Loucy (cell line): ENCODE results near the gene ADAT1.

ENCODE experiments used
- H2AFZ ChIP-seq: fragments of 200-600 bp; sonication (generic); 2 replicates; pipeline ENCODE4 v1.6.0; 2016; ENCODE audit warnings: antibody characterized with exemption, mild to moderate bottlenecking, low read length, moderate library complexity
- H3F3A ChIP-seq: fragments of 200-600 bp; 2 replicates; pipeline ENCODE4 v1.6.0; 2016; ENCODE audit warnings: antibody characterized with exemption, low read depth, mild to moderate bottlenecking
- H3K27me3 ChIP-seq: fragments of 200-600 bp; sonication (generic); 2 replicates; pipeline ENCODE4 v1.6.1; 2014; ENCODE audit warnings: low read length, mild to moderate bottlenecking; ENCODE audit not compliant: insufficient read depth, poor library complexity, severe bottlenecking
- H3K36me3 ChIP-seq: fragments of 200-600 bp; sonication (generic); 2 replicates; pipeline ENCODE4 v1.6.1; 2016; ENCODE audit warnings: low read length; ENCODE audit not compliant: insufficient read depth
- H3K4me1 ChIP-seq: fragments of 200-600 bp; sonication (generic); 2 replicates; pipeline ENCODE4 v1.5.1; 2014; ENCODE audit warnings: low read length, mild to moderate bottlenecking; ENCODE audit not compliant: insufficient read depth, poor library complexity, severe bottlenecking
- H3K4me2 ChIP-seq: fragments of 200-600 bp; sonication (generic); 2 replicates; pipeline ENCODE4 v1.6.0; 2014; ENCODE audit warnings: antibody characterized with exemption, low read length, low read depth, mild to moderate bottlenecking; ENCODE audit not compliant: poor library complexity, severe bottlenecking
- H3K4me3 ChIP-seq: fragments of 200-600 bp; sonication (generic); 2 replicates; pipeline ENCODE4 v1.5.1; 2014; ENCODE audit warnings: low read length, mild to moderate bottlenecking, mixed read lengths; ENCODE audit not compliant: poor library complexity, severe bottlenecking
- H3K79me2 ChIP-seq: fragments of 200-600 bp; sonication (generic); 2 replicates; pipeline ENCODE4 v1.6.1; 2014; ENCODE audit warnings: low read length; ENCODE audit not compliant: insufficient read depth
- H3K9ac ChIP-seq: fragments of 200-600 bp; sonication (generic); 2 replicates; pipeline ENCODE4 v1.6.0; 2014; ENCODE audit warnings: mild to moderate bottlenecking, low read depth, low read length, moderate library complexity; ENCODE audit not compliant: poor library complexity, severe bottlenecking
- H3K9me2 ChIP-seq: fragments of 200-600 bp; sonication (generic); replicated peaks from 2 replicates; pipeline ENCODE4 v1.6.1; 2016; ENCODE audit warnings: low read depth, low read length, mixed read lengths
- H3K9me3 ChIP-seq: fragments of 200-600 bp; sonication (generic); 2 replicates; pipeline ENCODE4 v1.6.1; 2014; ENCODE audit warnings: mild to moderate bottlenecking, antibody characterized with exemption, low read length, low read depth; ENCODE audit not compliant: insufficient read depth
- H4K20me1 ChIP-seq: fragments of 200-600 bp; sonication (generic); 2 replicates; pipeline ENCODE4 v1.6.0; 2014; ENCODE audit warnings: antibody characterized with exemption, low read length, mild to moderate bottlenecking; ENCODE audit not compliant: insufficient read depth, poor library complexity, severe bottlenecking
- EZH2phosphoT487 ChIP-seq: fragments of 200-600 bp; IDR thresholded peaks from 2 replicates; pipeline ENCODE4 v1.6.1; 2018; ENCODE audit warnings: antibody characterized with exemption, mild to moderate bottlenecking, moderate library complexity, borderline replicate concordance
- TF ChIP-seq, protein P1 (sequence below): fragments of 200-600 bp; sonication (generic); conservative IDR thresholded peaks from 2 replicates; pipeline ENCODE4 v1.5.1; 2014; ENCODE audit warnings: mild to moderate bottlenecking, antibody characterized with exemption, low read length

The ADAT1 gene

DNA sequence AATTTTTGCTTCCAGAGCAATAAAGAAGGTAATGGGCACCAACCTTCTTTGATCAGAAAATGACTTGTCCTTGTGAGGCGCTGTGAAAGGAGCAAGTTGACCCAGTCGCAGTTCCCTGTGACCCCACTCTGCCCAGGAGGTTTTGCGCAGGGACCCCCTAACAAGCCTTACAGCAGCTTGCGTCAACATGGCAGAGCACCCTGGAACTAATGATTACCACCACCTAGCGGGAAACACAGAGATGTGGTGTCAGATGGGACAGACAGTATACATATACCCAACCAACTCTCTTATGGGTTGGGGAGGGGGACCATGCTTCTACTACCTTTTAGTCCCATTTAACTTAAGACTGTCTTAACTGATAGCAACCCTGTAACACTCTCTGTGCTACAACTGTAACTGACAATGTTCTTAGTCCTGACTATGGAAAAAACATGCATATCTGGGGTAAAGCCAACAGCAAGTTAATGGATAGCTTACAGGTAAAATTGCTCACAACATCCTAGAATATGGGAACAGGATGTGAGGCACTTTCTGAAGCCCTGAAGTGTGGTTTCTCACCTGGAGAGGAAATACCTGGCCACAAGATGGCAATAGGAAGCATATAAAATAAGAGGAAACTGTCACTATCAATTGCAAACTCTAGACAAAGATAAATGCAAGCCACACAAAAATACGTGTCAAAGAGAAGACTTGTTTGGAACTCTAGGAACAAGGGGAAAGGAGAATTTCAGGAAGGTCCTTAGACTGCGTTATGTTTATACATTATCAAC, 21.3 kb upstream of the ADAT1 start:
- H3K4me2 ChIP-seq, result peak overlapping the region; percentile 90

DNA sequence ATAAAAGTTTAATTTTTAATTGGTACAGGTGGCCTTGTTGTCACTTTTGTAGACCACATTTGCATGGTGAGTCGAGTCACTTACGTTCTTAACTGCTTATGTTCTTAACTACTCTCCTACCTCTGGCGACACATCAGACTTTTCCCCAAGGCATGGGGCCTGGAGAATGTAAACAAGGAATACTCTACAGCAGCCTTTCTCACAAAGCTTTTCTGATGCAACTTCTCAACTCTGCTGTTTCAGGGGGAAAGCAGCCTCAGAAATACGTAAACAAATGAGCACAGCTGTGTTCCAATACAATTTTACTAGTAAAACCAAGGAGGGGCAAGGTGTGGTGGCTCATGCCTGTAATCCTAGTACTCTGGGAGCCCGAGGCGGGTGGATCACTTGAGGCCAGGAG, 17.5 kb upstream of the ADAT1 start:
- peaks cover 28% of the 10 kb centered on the region for H4K20me1 ChIP-seq
- no peaks in the 10 kb centered on the region for H3F3A ChIP-seq
- peaks cover 21% of the 10 kb centered on the region for H3K4me1 ChIP-seq
- H3K9me2 ChIP-seq, result no peaks in the 10 kb centered on the region
- no peak overlapping the region for H3K9ac ChIP-seq
- H2AFZ ChIP-seq, result no peak overlapping the region
- peaks cover 52% of the 10 kb centered on the region; the same call in 1 of the 2 replicates for H3K36me3 ChIP-seq
- no peaks in the 10 kb centered on the region for H3K27me3 ChIP-seq
- H3K4me3 ChIP-seq, result no peak overlapping the region
- H3K79me2 ChIP-seq, result peaks cover 39% of the 10 kb centered on the region
- no peaks in the 10 kb centered on the region for H3K9me3 ChIP-seq
- TF ChIP-seq, protein P1, sequence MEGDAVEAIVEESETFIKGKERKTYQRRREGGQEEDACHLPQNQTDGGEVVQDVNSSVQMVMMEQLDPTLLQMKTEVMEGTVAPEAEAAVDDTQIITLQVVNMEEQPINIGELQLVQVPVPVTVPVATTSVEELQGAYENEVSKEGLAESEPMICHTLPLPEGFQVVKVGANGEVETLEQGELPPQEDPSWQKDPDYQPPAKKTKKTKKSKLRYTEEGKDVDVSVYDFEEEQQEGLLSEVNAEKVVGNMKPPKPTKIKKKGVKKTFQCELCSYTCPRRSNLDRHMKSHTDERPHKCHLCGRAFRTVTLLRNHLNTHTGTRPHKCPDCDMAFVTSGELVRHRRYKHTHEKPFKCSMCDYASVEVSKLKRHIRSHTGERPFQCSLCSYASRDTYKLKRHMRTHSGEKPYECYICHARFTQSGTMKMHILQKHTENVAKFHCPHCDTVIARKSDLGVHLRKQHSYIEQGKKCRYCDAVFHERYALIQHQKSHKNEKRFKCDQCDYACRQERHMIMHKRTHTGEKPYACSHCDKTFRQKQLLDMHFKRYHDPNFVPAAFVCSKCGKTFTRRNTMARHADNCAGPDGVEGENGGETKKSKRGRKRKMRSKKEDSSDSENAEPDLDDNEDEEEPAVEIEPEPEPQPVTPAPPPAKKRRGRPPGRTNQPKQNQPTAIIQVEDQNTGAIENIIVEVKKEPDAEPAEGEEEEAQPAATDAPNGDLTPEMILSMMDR, result no peak
- TF ChIP-seq EZH2phosphoT487, result no peak
- no peak overlapping the region for H3K4me2 ChIP-seq

More for the DNA sequence above, 21.3 kb upstream of the ADAT1 start:
- Histone ChIP-seq H3K36me3 (peaks cover 24% of the 10 kb centered on the region; the same call in 1 of the 2 replicates), H3K4me1 (peaks cover 32% of the 10 kb centered on the region), H3K9me3 (no peaks in the 10 kb centered on the region), H3K9me2 (no peaks in the 10 kb centered on the region), H3K4me3 (peak overlapping the region; percentile 98), H3K79me2 (peaks cover 70% of the 10 kb centered on the region), H2AFZ (no peak overlapping the region), H3K27me3 (no peaks in the 10 kb centered on the region), H3K9ac (peak overlapping the region; percentile 97), H3F3A (peaks cover 4% of the 10 kb centered on the region; the same call in 1 of the 2 replicates), H4K20me1 (peaks cover 54% of the 10 kb centered on the region)
- TF ChIP-seq EZH2phosphoT487, result no peak
- TF ChIP-seq, protein P1, result no peak

DNA sequence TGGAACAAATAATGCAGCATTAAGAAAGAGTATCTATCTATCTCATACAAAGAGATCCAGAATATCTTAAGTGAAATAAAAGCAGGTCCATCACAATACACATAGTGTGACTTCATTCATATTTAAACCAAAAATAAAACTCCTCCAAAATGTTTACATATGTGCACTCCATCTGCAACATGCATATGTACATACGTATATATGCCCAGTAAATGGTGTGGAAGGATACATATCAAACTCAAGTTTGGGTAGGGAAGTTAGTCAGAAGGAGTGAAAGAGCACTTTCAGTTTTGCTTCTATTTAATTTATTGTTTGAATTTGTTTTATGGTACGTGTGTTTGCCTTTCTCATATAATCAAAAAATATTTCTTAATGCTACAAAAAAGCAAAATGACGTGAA, 12.0 kb upstream of the ADAT1 start:
- no peaks in the 10 kb centered on the region for H3K9me2 ChIP-seq
- no peak overlapping the region for H2AFZ ChIP-seq
- no peaks in the 10 kb centered on the region for H3K27me3 ChIP-seq
- H3K9ac ChIP-seq, result no peak overlapping the region
- H3K9me3 ChIP-seq, result no peaks in the 10 kb centered on the region
- no peaks in the 10 kb centered on the region for H4K20me1 ChIP-seq
- peaks cover 87% of the 10 kb centered on the region; the same call in 1 of the 2 replicates for H3K36me3 ChIP-seq
- H3F3A ChIP-seq, result no peaks in the 10 kb centered on the region
- H3K4me1 ChIP-seq, result no peaks in the 10 kb centered on the region
- TF ChIP-seq, protein P1, result no peak
- no peak for TF ChIP-seq EZH2phosphoT487
- no peak overlapping the region for H3K4me3 ChIP-seq
- H3K4me2 ChIP-seq, result no peak overlapping the region
- H3K79me2 ChIP-seq, result peaks cover 3% of the 10 kb centered on the region; the same call in 1 of the 2 replicates
